ENCODE measurements around the gene ZNF473. TPM values are rescaled to one million over a fixed set of nuclear protein-coding genes. Genes with fewer than 3 reads are reported as not detected.
"Not testable (repeated sequence)": the region's sequence is repeated elsewhere in the genome, so short reads cannot be mapped to it uniquely, and the experiment has no call there.

The ZNF473 gene
- total RNA-seq, 1 experiment from 2014 or later = 13.9 TPM

DNA sequence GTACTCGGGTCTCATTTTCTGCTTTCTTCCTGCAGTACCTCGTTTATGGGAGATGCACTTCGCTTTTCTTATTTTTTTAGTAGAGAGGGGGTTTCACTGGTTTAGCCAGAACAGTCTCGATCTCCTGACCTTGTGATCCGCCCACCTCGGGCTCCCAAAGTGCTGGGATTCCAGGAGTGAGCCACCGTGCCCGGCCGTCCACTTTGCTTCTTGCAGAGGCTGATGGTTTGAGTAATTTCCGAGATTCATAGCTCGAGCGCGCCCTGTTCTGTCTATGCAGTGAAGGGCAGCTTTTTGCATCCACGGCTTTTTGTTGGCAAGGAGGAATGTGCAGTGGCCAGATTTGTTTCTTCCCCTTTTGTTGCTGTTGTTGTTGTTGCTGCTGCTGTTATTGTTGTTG is 73.1 kb downstream of the ZNF473 start:
- H3K27me3 ChIP-seq (ENCODE audit: insufficient read depth, low read depth) = peaks cover 16% of the 10 kb centered on the region
- H3K27ac ChIP-seq; H3F3A ChIP-seq (ENCODE audit: insufficient read depth, low read depth); H3K36me3 ChIP-seq (ENCODE audit: low read depth); H3K4me2 ChIP-seq; H3K4me3 ChIP-seq; H3K4me1 ChIP-seq (replicated peaks; ENCODE audit: insufficient read depth); H3K9me3 ChIP-seq (ENCODE audit: insufficient read depth, low read depth); H3K79me2 ChIP-seq (ENCODE audit: low read depth); H4K20me1 ChIP-seq (ENCODE audit: insufficient read depth); DNase-seq; intact Hi-C loops (cut with micrococcal nuclease; ENCODE audit: unreplicated experiment); POLR2A ChIA-PET (ENCODE audit: unreplicated experiment); CTCF ChIA-PET; H3K9me2 ChIP-seq (ENCODE audit: insufficient read depth); BruUV-seq (replicated peaks); H2AFZ ChIP-seq: not testable (repeated sequence)

DNA sequence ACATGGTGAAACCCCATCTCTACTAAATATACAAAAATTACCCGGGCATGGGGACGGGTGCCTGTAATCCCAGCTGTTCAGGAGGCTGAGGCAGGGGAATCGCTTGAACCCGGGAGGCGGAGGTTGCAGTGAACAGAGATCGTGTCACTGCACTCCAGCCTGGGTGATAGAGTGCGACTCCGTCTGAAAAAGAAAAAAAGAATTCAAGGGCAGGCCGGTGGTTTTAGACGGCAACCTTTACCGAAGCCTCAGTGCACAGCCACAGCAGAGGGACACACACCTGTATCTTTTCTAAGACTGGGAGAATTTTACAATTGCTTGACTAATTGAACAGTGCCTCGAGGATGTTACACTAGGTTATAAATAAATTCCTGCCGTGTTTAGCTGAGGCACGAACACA is 73.9 kb downstream of the ZNF473 start:
- DNase-seq; CTCF ChIA-PET; H3K9me3 ChIP-seq (ENCODE audit: insufficient read depth, low read depth); H3K36me3 ChIP-seq (ENCODE audit: low read depth); H3K9me2 ChIP-seq (ENCODE audit: insufficient read depth); H3K79me2 ChIP-seq (ENCODE audit: low read depth); intact Hi-C loops (cut with micrococcal nuclease; ENCODE audit: unreplicated experiment); H3K4me2 ChIP-seq; H4K20me1 ChIP-seq (ENCODE audit: insufficient read depth); H3K4me1 ChIP-seq (replicated peaks; ENCODE audit: insufficient read depth); BruUV-seq (replicated peaks); H3K4me3 ChIP-seq; POLR2A ChIA-PET (ENCODE audit: unreplicated experiment); H3K27ac ChIP-seq; H2AFZ ChIP-seq; H3F3A ChIP-seq (ENCODE audit: insufficient read depth, low read depth): not testable (repeated sequence)
- H3K27me3 ChIP-seq (ENCODE audit: insufficient read depth, low read depth) = peaks cover 13% of the 10 kb centered on the region

DNA sequence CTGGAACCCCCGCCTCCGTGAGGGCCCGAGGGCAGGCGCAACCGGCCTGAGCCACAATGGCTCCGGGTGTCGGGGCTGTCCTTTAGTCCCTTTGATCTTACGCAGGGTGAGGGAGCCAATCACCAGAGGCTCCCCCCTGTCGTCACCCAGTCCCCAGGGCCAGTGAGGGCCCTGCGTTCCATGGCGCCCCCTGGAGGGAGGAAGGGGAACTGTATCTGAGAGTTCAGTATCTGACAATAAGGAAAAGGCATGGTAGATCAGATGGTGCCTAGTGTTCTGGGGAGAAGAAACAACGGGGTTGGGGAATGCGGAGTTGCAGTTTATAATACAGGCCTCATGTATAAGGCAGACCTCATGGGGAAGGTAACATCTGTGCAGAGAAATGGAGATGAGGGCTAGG is 75.1 kb downstream of the ZNF473 start:
- intact Hi-C loops (cut with micrococcal nuclease; ENCODE audit: unreplicated experiment); POLR2A ChIA-PET (ENCODE audit: unreplicated experiment): not testable (repeated sequence)

More for the DNA sequence above, 75.1 kb downstream of the ZNF473 start:
- H3K4me1 ChIP-seq (replicated peaks; ENCODE audit: insufficient read depth); H3K27ac ChIP-seq; H3K36me3 ChIP-seq (ENCODE audit: low read depth); H3K79me2 ChIP-seq (ENCODE audit: low read depth); H3K9me3 ChIP-seq (ENCODE audit: insufficient read depth, low read depth); DNase-seq; BruUV-seq (replicated peaks); CTCF ChIA-PET; H3K4me3 ChIP-seq; H4K20me1 ChIP-seq (ENCODE audit: insufficient read depth); H3K9me2 ChIP-seq (ENCODE audit: insufficient read depth); H3F3A ChIP-seq (ENCODE audit: insufficient read depth, low read depth); H2AFZ ChIP-seq; H3K4me2 ChIP-seq: not testable (repeated sequence)
- peaks cover 10% of the 10 kb centered on the region for H3K27me3 ChIP-seq (ENCODE audit: insufficient read depth, low read depth)

Other genes with a start within 250 kb of the ZNF473 start
- gene FUZ, start 212.7 kb upstream of the ZNF473 start, total RNA-seq (2021) = 50.0 and 60.4 TPM in 2 replicates
- gene MED25, start 207.7 kb upstream of the ZNF473 start, total RNA-seq (2021) = 92.2 and 99.6 TPM in 2 replicates
- gene PTOV1, start 174.8 kb upstream of the ZNF473 start, total RNA-seq (2021) = 151 and 155 TPM in 2 replicates
- 82.7 and 85.6 TPM in 2 replicates for gene PNKP, start 158.4 kb upstream of the ZNF473 start, total RNA-seq (2021)
- 109 and 143 TPM in 2 replicates for gene AKT1S1, start 148.7 kb upstream of the ZNF473 start, total RNA-seq (2021)
- 52.1 and 62.3 TPM in 2 replicates for gene TBC1D17, start 148.3 kb upstream of the ZNF473 start, total RNA-seq (2021)
- 0.85 TPM in 1 of 2 replicates, not detected in the other for gene IL4I1, start 129.1 kb upstream of the ZNF473 start, total RNA-seq (2021)
- gene ATF5, start 96.8 kb upstream of the ZNF473 start, total RNA-seq (2021) = 15.3 and 19.2 TPM in 2 replicates
- 66.8 and 101 TPM in 2 replicates for gene NUP62, start 96.5 kb upstream of the ZNF473 start, total RNA-seq (2021)
- gene SIGLEC11, start 64.8 kb upstream of the ZNF473 start, total RNA-seq (2021) = not detected in 2 replicates
- 53.3 and 62.5 TPM in 2 replicates for gene VRK3, start 633 bp upstream of the ZNF473 start, total RNA-seq (2021)
- not detected in 2 replicates for gene IZUMO2, start 137.3 kb downstream of the ZNF473 start, total RNA-seq (2021)
- 115 and 169 TPM in 2 replicates for gene MYH14, start 177.6 kb downstream of the ZNF473 start, total RNA-seq (2021)

Data from PC-9 (cell line).